Endothelial cell of umbilical vein (primary cell): ENCODE results near the gene FRS2. TPM values are rescaled to one million over a fixed set of nuclear protein-coding genes. Genes with fewer than 3 reads are reported as not detected.

Experiments
- BruUV-seq: library from RNA; stranded (reverse); fragments of 400-500 nt; replicated peaks from 2 replicates; lab custom pipeline; 2021; lab: Mats Ljungman, UMichigan
- CTCF ChIA-PET: fragments of 300-600, 350-600 bp; sonication (Branson Sonifier 250); formaldehyde crosslinking; loops from one replicate; lab custom pipeline; 2021; ENCODE audit warnings: antibody characterized with exemption, inconsistent platforms; lab: Charles Lee
- POLR2A ChIA-PET: fragments of 300-600, 350-600 bp; sonication (Branson Sonifier 250); formaldehyde crosslinking; loops from one replicate; lab custom pipeline; 2021; ENCODE audit warnings: antibody characterized with exemption, inconsistent platforms; lab: Charles Lee
- DNase-seq: peaks from one replicate; pipeline ENCODE4 v3.0.0-alpha.2; 2011; ENCODE audit warnings: low read depth, low spot score
- FAIRE-seq: peaks from 2 replicates; lab custom pipeline; 2011; peaks lifted over from hg19 to GRCh38; lab: Jason Lieb, UNC
- H2AFZ ChIP-seq: 2 replicates; pipeline ENCODE4 v1.6.0; 2012; ENCODE audit warnings: low read depth, low read length, control low read depth, inconsistent platforms
- H3K27ac ChIP-seq: 2 replicates; pipeline ENCODE4 v1.5.1; 2011; ENCODE audit warnings: low read depth, mild to moderate bottlenecking, control low read depth, low read length, moderate library complexity; ENCODE audit not compliant: insufficient read depth
- H3K27me3 ChIP-seq, 2 experiments: 2 replicates each; pipeline versions ENCODE4 v1.6.0 to v1.6.1; 2011; ENCODE audit warnings: low read length in 2 of 2, mixed read lengths in 1 of 2; ENCODE audit not compliant: control insufficient read depth in 2 of 2, insufficient read depth in 2 of 2
- H3K36me3 ChIP-seq, 2 experiments: 2 replicates in 1 of 2; 3 replicates in 1 of 2; pipeline ENCODE4 v1.5.1; 2011; ENCODE audit warnings: low read length in 2 of 2, mild to moderate bottlenecking in 1 of 2, moderate library complexity in 1 of 2; ENCODE audit not compliant: control insufficient read depth in 2 of 2, insufficient read depth in 2 of 2; ENCODE audit errors: extremely low read depth in 1 of 2
- H3K4me1 ChIP-seq: 3 replicates; pipeline ENCODE4 v1.5.1; 2011; ENCODE audit warnings: mild to moderate bottlenecking, low read length; ENCODE audit not compliant: control insufficient read depth, insufficient read depth; ENCODE audit errors: extremely low read depth
- H3K4me2 ChIP-seq: 2 replicates; pipeline ENCODE4 v1.6.1; 2011; ENCODE audit warnings: low read length, control low read depth, mixed read lengths; ENCODE audit not compliant: insufficient read depth
- H3K4me3 ChIP-seq, 3 experiments: fragments of 200-600 bp in 1 of 3; sonication (generic), shearing (Covaris generic) in 1 of 3; replicated peaks in 1 of 3; 2 replicates each; pipeline ENCODE4 v1.5.1; 2011 to 2016; ENCODE audit warnings: control low read depth in 3 of 3, low read length in 3 of 3, mild to moderate bottlenecking in 2 of 3, inconsistent platforms in 1 of 3, low read depth in 1 of 3, moderate library complexity in 1 of 3; ENCODE audit not compliant: insufficient read depth in 1 of 3
- H3K79me2 ChIP-seq: 2 replicates; pipeline ENCODE4 v1.6.0; 2012; ENCODE audit warnings: low read length, inconsistent platforms; ENCODE audit not compliant: control insufficient read depth, insufficient read depth
- H3K9ac ChIP-seq: replicated peaks from 2 replicates; pipeline ENCODE3; 2011; ENCODE audit warnings: low read length, control low read depth; ENCODE audit not compliant: insufficient read depth; ENCODE audit errors: extremely low read depth
- H3K9me1 ChIP-seq: replicated peaks from 3 replicates; pipeline ENCODE4 v1.6.0; 2011; ENCODE audit warnings: mild to moderate bottlenecking, low read length; ENCODE audit not compliant: control insufficient read depth, insufficient read depth; ENCODE audit errors: extremely low read depth
- H3K9me3 ChIP-seq: replicated peaks from 2 replicates; pipeline ENCODE4 v1.5.1; 2012; ENCODE audit warnings: low read length, inconsistent platforms; ENCODE audit not compliant: control insufficient read depth, insufficient read depth
- H4K20me1 ChIP-seq: replicated peaks from 2 replicates; pipeline ENCODE3; 2011; ENCODE audit warnings: mild to moderate bottlenecking, low read length; ENCODE audit not compliant: control insufficient read depth, insufficient read depth; ENCODE audit errors: extremely low read depth
- EZH2 ChIP-seq: IDR thresholded peaks from 2 replicates; pipeline ENCODE4 v1.6.1; 2012; ENCODE audit warnings: borderline replicate concordance, low read depth, mild to moderate bottlenecking, moderate library complexity, low read length, inconsistent platforms; ENCODE audit not compliant: severe bottlenecking
- FOS ChIP-seq: IDR thresholded peaks from 2 replicates; pipeline ENCODE4 v1.6.1; 2011; ENCODE audit warnings: mild to moderate bottlenecking, low read length, moderate library complexity, borderline replicate concordance; ENCODE audit not compliant: insufficient read depth
- GATA2 ChIP-seq: IDR thresholded peaks from 2 replicates; pipeline ENCODE4 v1.7.0; 2011; ENCODE audit warnings: low read depth, mild to moderate bottlenecking, moderate library complexity, mixed read lengths, low read length; ENCODE audit not compliant: insufficient read length, insufficient read depth
- MYC ChIP-seq: IDR thresholded peaks from one replicate; pipeline ENCODE4 v1.6.1; 2011; ENCODE audit warnings: mild to moderate bottlenecking, low read depth, low read length
- POLR2A ChIP-seq: IDR thresholded peaks from 2 replicates; pipeline ENCODE4 v1.6.1; 2012; ENCODE audit warnings: low read depth, mild to moderate bottlenecking, control low read depth, low read length
- POLR2AphosphoS5 ChIP-seq: IDR thresholded peaks from 2 replicates; pipeline ENCODE4 v1.6.1; 2012; ENCODE audit warnings: low read depth, mild to moderate bottlenecking, control low read depth, low read length, moderate library complexity; ENCODE audit not compliant: insufficient read depth
- dilution Hi-C: fragments of 300-500 bp; cut with MboI; formaldehyde crosslinking; loops from one replicate; pipeline ENCODE4 v1.15.0; 2019; ENCODE audit warnings: low sequenced_read_pairs; ENCODE audit not compliant: extremely low pct_ligation_motif_present
- intact Hi-C: fragments of 100-400 bp; cut with micrococcal nuclease; formaldehyde crosslinking; loops from one replicate; pipeline ENCODE4 v1.10.0; 2022
- polyA plus RNA-seq, 4 experiments: library from polyadenylated mRNA; depleted of rRNA in 3 of 4; stranded (reverse) in 3 of 4; unstranded in 1 of 4; fragments of >200 nt; gene quantifications; 2 replicates each; pipeline versions ENCODE4 v1.2.1 to v1.2.3, GENCODE V29; 2011 to 2012; ENCODE audit warnings: missing spikeins in 1 of 4
- total RNA-seq: library from RNA; stranded (reverse); gene quantifications from 2 replicates; pipeline ENCODE4 v1.2.3, GENCODE V29; 2021
- TF ChIP-seq, protein P1 (sequence below): IDR thresholded peaks from 2 replicates; pipeline ENCODE4 v1.6.1; 2011; ENCODE audit not compliant: insufficient read depth, insufficient read length

FRS2 gene
- total and polyA plus RNA-seq, 2 donors (not counting 3 experiments of a cell fraction or from before 2014, with no cell fraction given): 6.3 to 15.5 TPM

DNA sequence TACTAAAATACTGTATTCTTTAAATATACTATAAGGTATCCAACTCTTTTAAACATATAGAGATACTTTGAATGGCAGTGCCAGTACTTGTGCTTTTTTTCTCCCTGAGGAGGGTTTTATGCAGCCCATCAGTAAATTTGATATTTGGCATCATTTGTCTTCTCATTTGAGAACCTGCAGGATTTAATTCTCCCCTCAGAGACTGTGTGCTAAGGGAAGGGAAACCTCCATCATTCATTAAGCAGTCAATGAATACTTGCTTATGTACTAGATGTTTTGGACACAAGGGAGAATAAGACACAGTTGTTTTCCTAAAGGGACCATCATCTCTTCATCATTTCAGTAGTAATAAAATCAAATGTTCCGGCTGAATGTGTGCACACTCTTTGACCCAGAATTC, 40.8 kb downstream of the FRS2 start:
- ChIA-PET POLR2A (no interaction called here), CTCF (no interaction called here)
- no peak overlapping the region for H3K9ac ChIP-seq
- H3K36me3 ChIP-seq: no peaks in the 10 kb centered on the region
- H3K27me3 ChIP-seq: no peaks in the 10 kb centered on the region
- DNase-seq: no peak
- TF ChIP-seq POLR2A: no peak
- TF ChIP-seq FOS: no peak
- TF ChIP-seq EZH2: no peak
- H3K9me3 ChIP-seq: no peaks in the 10 kb centered on the region
- no peaks in the 10 kb centered on the region for H3K9me1 ChIP-seq
- peaks cover 23% of the 10 kb centered on the region for H4K20me1 ChIP-seq
- intact Hi-C loops: no loop called here
- BruUV-seq: no TSS peak
- peaks cover 72% of the 10 kb centered on the region for H3K79me2 ChIP-seq
- no peak overlapping the region for H3K27ac ChIP-seq
- H2AFZ ChIP-seq: no peak overlapping the region
- no peak overlapping the region for H3K4me3 ChIP-seq
- dilution Hi-C loops: no loop called here
- H3K4me2 ChIP-seq: no peak overlapping the region
- FAIRE-seq: no peak
- H3K4me1 ChIP-seq: peaks cover 9% of the 10 kb centered on the region

DNA sequence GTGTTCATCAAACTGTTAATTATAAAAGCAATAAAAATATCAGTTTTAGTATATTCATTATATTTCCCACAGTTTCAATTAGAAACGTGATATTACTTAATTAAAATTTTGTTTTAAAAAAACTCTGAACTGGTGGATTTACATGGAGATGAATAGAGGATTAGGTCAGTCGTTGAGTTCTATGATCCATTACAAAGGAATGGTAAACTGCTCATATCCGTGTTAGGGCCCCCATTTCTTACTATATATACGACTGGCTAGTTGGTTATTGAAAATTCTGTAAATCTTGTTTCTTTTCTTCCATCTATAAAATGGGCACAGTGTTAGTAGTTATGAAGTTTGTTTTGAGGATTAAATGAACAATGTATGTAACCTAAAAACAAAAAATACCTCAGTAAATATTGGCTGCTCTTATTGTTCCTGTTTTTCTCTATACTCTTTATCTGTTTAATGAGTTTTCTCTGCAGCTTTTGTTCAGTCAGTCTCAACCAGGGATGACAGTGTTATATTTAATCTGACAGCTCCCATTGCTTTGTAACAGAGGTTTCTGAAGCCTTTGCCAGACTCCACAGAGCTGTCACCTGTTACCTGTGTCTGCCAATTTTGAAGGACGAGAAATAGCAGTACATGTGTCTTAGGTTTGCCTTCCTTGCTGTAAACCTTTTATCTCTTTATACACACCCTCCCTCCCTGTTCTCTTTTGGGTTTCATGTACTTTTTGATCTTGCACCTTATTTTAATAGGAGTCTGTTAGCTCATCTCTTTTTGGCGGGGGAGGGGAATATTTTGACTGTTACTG, 41.5 kb downstream of the FRS2 start:
- no peak for FAIRE-seq
- CTCF ChIA-PET: interaction anchor here (1.0 to 2.0 kb wide), 3 partner anchors 9 to 59 kb away, joined by 3 to 6 read pairs (median 5); no protein-coding TSS in a partner anchor
- no peak for TF ChIP-seq FOS
- TF ChIP-seq GATA2: no peak
- TF ChIP-seq, protein P1, sequence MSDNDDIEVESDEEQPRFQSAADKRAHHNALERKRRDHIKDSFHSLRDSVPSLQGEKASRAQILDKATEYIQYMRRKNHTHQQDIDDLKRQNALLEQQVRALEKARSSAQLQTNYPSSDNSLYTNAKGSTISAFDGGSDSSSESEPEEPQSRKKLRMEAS: no peak
- TF ChIP-seq POLR2AphosphoS5: no peak
- TF ChIP-seq MYC: no peak
- no peak overlapping the region for H3K9ac ChIP-seq
- H3K27ac ChIP-seq: no peak overlapping the region
- H2AFZ ChIP-seq: no peak overlapping the region
- peaks cover 72% of the 10 kb centered on the region for H3K79me2 ChIP-seq
- no peak for DNase-seq
- intact Hi-C loops: no loop called here
- peaks cover 23% of the 10 kb centered on the region for H4K20me1 ChIP-seq
- POLR2A ChIA-PET: no interaction called here
- no peak overlapping the region for H3K4me2 ChIP-seq
- dilution Hi-C loops: no loop called here
- no peaks in the 10 kb centered on the region for H3K27me3 ChIP-seq
- H3K9me3 ChIP-seq: no peaks in the 10 kb centered on the region
- no peaks in the 10 kb centered on the region for H3K9me1 ChIP-seq
- H3K4me3 ChIP-seq: no peak overlapping the region
- no peaks in the 10 kb centered on the region for H3K36me3 ChIP-seq
- BruUV-seq: no TSS peak
- H3K4me1 ChIP-seq: peaks cover 9% of the 10 kb centered on the region
